HepG2 (cell line): ENCODE measurements around the gene THEM5. TPM values are rescaled to one million over a fixed set of nuclear protein-coding genes. Genes with fewer than 3 reads are reported as not detected.

Source experiments
- AKAP8 ChIP-seq: sonication (generic); formaldehyde crosslinking; IDR thresholded peaks from 2 replicates; pipeline ENCODE4 v1.5.1; 2020; ENCODE audit warnings: mild to moderate bottlenecking, missing genetic modification reagents
- HMGXB3 ChIP-seq: sonication (generic); formaldehyde crosslinking; IDR thresholded peaks from 2 replicates; pipeline ENCODE4 v1.4.0; 2020; ENCODE audit warnings: missing genetic modification reagents, borderline replicate concordance
- KDM1A ChIP-seq: IDR thresholded peaks from 2 replicates; pipeline ENCODE4 v1.6.1; 2016; ENCODE audit warnings: missing compliant biosample characterization
- MTA1 ChIP-seq: sonication (generic); formaldehyde crosslinking; IDR thresholded peaks from 2 replicates; pipeline ENCODE4 v1.4.0; 2020; ENCODE audit warnings: missing genetic modification reagents, mild to moderate bottlenecking, borderline replicate concordance
- NFIB ChIP-seq: sonication (generic); formaldehyde crosslinking; IDR thresholded peaks from 2 replicates; pipeline ENCODE4 v1.9.0; 2021; ENCODE audit warnings: missing genetic modification reagents, mild to moderate bottlenecking, borderline replicate concordance
- RARG ChIP-seq: sonication (generic); formaldehyde crosslinking; IDR thresholded peaks from 2 replicates; pipeline ENCODE4 v1.4.0; 2020; ENCODE audit warnings: low read depth, mild to moderate bottlenecking, missing genetic modification reagents
- SIN3A ChIP-seq: IDR thresholded peaks from 2 replicates; pipeline ENCODE4 v1.6.1; 2011; ENCODE audit warnings: low read depth, mild to moderate bottlenecking, control low read depth, low read length, borderline replicate concordance
- SP1 ChIP-seq, 2 experiments: fragments of 450-650 bp in 1 of 2; sonication (generic) in 1 of 2; formaldehyde crosslinking in 1 of 2; IDR thresholded peaks; 2 replicates each; pipeline versions ENCODE4 v1.4.0 to v1.6.1; 2016 to 2020; ENCODE audit warnings: missing genetic modification reagents in 1 of 2
- SRSF1 ChIP-seq: fragments of 200-400 bp; formaldehyde crosslinking; optimal IDR thresholded peaks from 2 replicates; pipeline ENCODE3; 2017; ENCODE audit warnings: mild to moderate bottlenecking, low read depth, low read length, moderate library complexity
- TGIF2 ChIP-seq: IDR thresholded peaks from 2 replicates; pipeline ENCODE4 v1.6.1; 2016; ENCODE audit warnings: control low read depth, missing compliant biosample characterization
- THAP7 ChIP-seq: sonication (generic); formaldehyde crosslinking; IDR thresholded peaks from 2 replicates; pipeline ENCODE4 v1.8.1; 2023; ENCODE audit warnings: mild to moderate bottlenecking, missing genetic modification reagents
- ZBTB39 ChIP-seq: sonication (generic); formaldehyde crosslinking; IDR thresholded peaks from 2 replicates; pipeline ENCODE4 v1.5.0; 2020; ENCODE audit warnings: missing genetic modification reagents
- ZFP36L1 ChIP-seq: sonication (generic); formaldehyde crosslinking; IDR thresholded peaks from 2 replicates; pipeline ENCODE4 v1.8.0; 2022; ENCODE audit warnings: mild to moderate bottlenecking, missing genetic modification reagents, moderate library complexity
- ZMAT3 ChIP-seq: sonication (generic); formaldehyde crosslinking; conservative IDR thresholded peaks from 2 replicates; pipeline ENCODE4 v1.7.0; 2021; ENCODE audit warnings: missing genetic modification reagents
- ZNF143 ChIP-seq: sonication (generic); formaldehyde crosslinking; IDR thresholded peaks from 2 replicates; pipeline ENCODE4 v1.4.0; 2020; ENCODE audit warnings: missing genetic modification reagents
- ZNF260 ChIP-seq: sonication (generic); formaldehyde crosslinking; IDR thresholded peaks from 2 replicates; pipeline ENCODE4 v1.4.0; 2020; ENCODE audit warnings: missing genetic modification reagents, low read depth, mild to moderate bottlenecking, borderline replicate concordance
- ZNF292 ChIP-seq: sonication (generic); formaldehyde crosslinking; IDR thresholded peaks from 2 replicates; pipeline ENCODE4 v1.8.1; 2022; ENCODE audit warnings: mild to moderate bottlenecking, low read depth, missing genetic modification reagents, borderline replicate concordance
- ZNF432 ChIP-seq: sonication (generic); formaldehyde crosslinking; IDR thresholded peaks from 2 replicates; pipeline ENCODE4 v1.5.0; 2020; ENCODE audit warnings: missing genetic modification reagents, mild to moderate bottlenecking, borderline replicate concordance
- ZNF605 ChIP-seq: sonication (generic); formaldehyde crosslinking; IDR thresholded peaks from 2 replicates; pipeline ENCODE4 v1.8.0; 2022; ENCODE audit warnings: mild to moderate bottlenecking, missing genetic modification reagents
- ZNF614 ChIP-seq: IDR thresholded peaks from 2 replicates; pipeline ENCODE4 v1.6.1; 2018; ENCODE audit warnings: missing biosample characterization, missing genetic modification reagents, inconsistent platforms, borderline replicate concordance
- ZNF800 ChIP-seq: sonication (generic); formaldehyde crosslinking; IDR thresholded peaks from 2 replicates; pipeline ENCODE4 v1.4.0; 2020; ENCODE audit warnings: missing genetic modification reagents
- polyA plus RNA-seq, 8 experiments: library from polyadenylated mRNA; depleted of rRNA in 3 of 8; stranded (reverse) in 7 of 8; unstranded in 1 of 8; fragments of >200 nt; fragmentation: Illumina TruSeq in 4 of 8; extraction: Trizol in 4 of 8; gene quantifications; 2 replicates each; pipeline versions ENCODE4 v1.2.1 to v1.2.3, GENCODE V29; 2011 to 2016; ENCODE audit warnings: low read depth in 4 of 8, missing spikeins in 1 of 8, mixed read lengths in 1 of 8; ENCODE audit not compliant: insufficient read depth in 1 of 8
- total RNA-seq, 5 experiments: library from RNA; depleted of rRNA; stranded (reverse); fragments of >200 nt; fragmentation: Illumina TruSeq; extraction: Trizol; gene quantifications; 2 replicates each; pipeline ENCODE4 v1.2.3, GENCODE V29; 2016; ENCODE audit warnings: low read depth in 1 of 5

Gene THEM5
- total and polyA plus RNA-seq, 2 of the 13 experiments (the other 11 are each of a cell fraction or from before 2014, with no cell fraction given): not detected

GRCh38 chr1:151832318-151832980, 21.1 kb downstream of the THEM5 start (continued):
- TF ChIP-seq HMGXB3 (no peak), SIN3A (peak; percentile 54; the same call in 1 of the 2 replicates), ZNF614 (CRISPR knock-in tag) (no peak), ZMAT3 (CRISPR knock-in tag) (0 out of 2 replicates have a peak, but pooled peaks have one; percentile 26), ZNF260 (CRISPR knock-in tag) (no peak), MTA1 (CRISPR knock-in tag) (no peak), RARG (CRISPR knock-in tag) (no peak), ZNF800 (CRISPR knock-in tag) (no peak), ZNF292 (no peak), TGIF2 (no peak; the same call in 1 of the 2 replicates), ZFP36L1 (no peak), ZBTB39 (peak; percentile 43; the same call in 1 of the 2 replicates), KDM1A (CRISPR knock-in tag) (no peak), AKAP8 (CRISPR knock-in tag) (no peak), NFIB (CRISPR knock-in tag) (no peak), ZNF432 (CRISPR knock-in tag) (no peak), SRSF1 (no peak), SP1 (IDR thresholded peaks at IDR 0.05) (no peak), SP1 (CRISPR knock-in tag; IDR thresholded peaks at IDR 0.05) (peak; percentile 25; the same call in 1 of the 2 replicates), ZNF143 (CRISPR knock-in tag) (peak; percentile 50; the same call in 1 of the 2 replicates), THAP7 (CRISPR knock-in tag) (no peak), ZNF605 (CRISPR knock-in tag) (no peak)
